Psoas muscle (tissue), 8 donors: ENCODE measurements around the gene TFAP2A. TPM values are rescaled to one million over a fixed set of nuclear protein-coding genes. Genes with fewer than 3 reads are reported as not detected.

ENCODE experiments used
- ATAC-seq, 4 donors: fragments of 200-7000 bp; cut with Tn5 transposase; one replicate each; pipeline ENCODE4 v1.9.1; 2020; ENCODE audit warnings: moderate library complexity in 3 of 4, mild to moderate bottlenecking in 2 of 4
- DNase-seq, 2 donors: peaks; one replicate each; pipeline ENCODE4 v3.0.0-alpha.2; 2020
- H3K27ac ChIP-seq: fragments of 200-600 bp; one replicate; pipeline ENCODE4 v1.8.0; 2022
- H3K27me3 ChIP-seq, 3 donors: fragments of 200-600 bp in 1 of 3; one replicate each; pipeline versions ENCODE4 v1.6.1 to v1.8.0; 2013 to 2022; ENCODE audit warnings: low read length in 2 of 3, mild to moderate bottlenecking in 2 of 3, moderate library complexity in 1 of 3; ENCODE audit not compliant: insufficient read depth in 3 of 3
- H3K36me3 ChIP-seq, 2 donors: fragments of 200-600 bp in 1 of 2; one replicate each; pipeline versions ENCODE4 v1.6.1 to v1.8.0; 2013 to 2022; ENCODE audit warnings: low read depth in 1 of 2, mild to moderate bottlenecking in 1 of 2, moderate library complexity in 1 of 2; ENCODE audit not compliant: insufficient read depth in 1 of 2
- H3K4me1 ChIP-seq: fragments of 200-600 bp; one replicate; pipeline ENCODE4 v1.8.0; 2022
- H3K4me3 ChIP-seq: fragments of 200-600 bp; one replicate; pipeline ENCODE4 v1.8.0; 2022; ENCODE audit warnings: mild to moderate bottlenecking
- H3K9me3 ChIP-seq: fragments of 200-600 bp; one replicate; pipeline ENCODE4 v1.8.0; 2022
- WGBS, 3 donors: extraction: QIAGEN DNeasy Blood & Tissue Kit; methylation state at CpG; one replicate each; pipeline versions ENCODE4 v1.1.6 to v1.1.7; 2013; 5-methylcytosine and 5-hydroxymethylcytosine counted together
- intact Hi-C, 2 donors: fragments of 100-400 bp; cut with DNase I; formaldehyde crosslinking; loops; one replicate each; pipeline versions ENCODE4 v1.11.0 to v1.14.2; 2022
- polyA plus RNA-seq, 3 donors: library from polyadenylated mRNA; stranded (reverse); fragments of 200-250 nt; gene quantifications; one replicate each; pipeline ENCODE4 v1.2.3, GENCODE V29; 2013
- total RNA-seq, 4 donors: library from RNA; stranded (reverse); fragmentation: NEBNext Ultra II Directional in 2 of 4; extraction: Animal tissue kit (Norgen Biotek cat#: 25700) in 2 of 4; gene quantifications; one replicate each; pipeline versions ENCODE4 v1.2.1 to v1.2.4, GENCODE V29; 2021 to 2023
- TF ChIP-seq, protein P1 (sequence below): fragments of 200-600 bp; IDR thresholded peaks from one replicate; pipeline ENCODE4 v1.8.0; 2022; ENCODE audit warnings: antibody characterized with exemption
- donor health status: healthy with polysubstance abuse.
- donor health status: DM: no; HTN: no; CAD: no; lungs with moderate emphysema.
- donor health status: Bipolar disorder and iron deficiency.
- donor health status: healthy.
- donor health status: DM: yes; HTN: yes; CAD: no.
- donor health status: DM: no; HTN: no; CAD: no.
- donor health status: DM: no; HTN: no; CAD: no.
- donor health status: DM: yes; HTN: yes; CAD: no.

The TFAP2A gene
- total and polyA plus RNA-seq, 7 donors = under 0.01 to 0.15 TPM; not detected in 5

DNA sequence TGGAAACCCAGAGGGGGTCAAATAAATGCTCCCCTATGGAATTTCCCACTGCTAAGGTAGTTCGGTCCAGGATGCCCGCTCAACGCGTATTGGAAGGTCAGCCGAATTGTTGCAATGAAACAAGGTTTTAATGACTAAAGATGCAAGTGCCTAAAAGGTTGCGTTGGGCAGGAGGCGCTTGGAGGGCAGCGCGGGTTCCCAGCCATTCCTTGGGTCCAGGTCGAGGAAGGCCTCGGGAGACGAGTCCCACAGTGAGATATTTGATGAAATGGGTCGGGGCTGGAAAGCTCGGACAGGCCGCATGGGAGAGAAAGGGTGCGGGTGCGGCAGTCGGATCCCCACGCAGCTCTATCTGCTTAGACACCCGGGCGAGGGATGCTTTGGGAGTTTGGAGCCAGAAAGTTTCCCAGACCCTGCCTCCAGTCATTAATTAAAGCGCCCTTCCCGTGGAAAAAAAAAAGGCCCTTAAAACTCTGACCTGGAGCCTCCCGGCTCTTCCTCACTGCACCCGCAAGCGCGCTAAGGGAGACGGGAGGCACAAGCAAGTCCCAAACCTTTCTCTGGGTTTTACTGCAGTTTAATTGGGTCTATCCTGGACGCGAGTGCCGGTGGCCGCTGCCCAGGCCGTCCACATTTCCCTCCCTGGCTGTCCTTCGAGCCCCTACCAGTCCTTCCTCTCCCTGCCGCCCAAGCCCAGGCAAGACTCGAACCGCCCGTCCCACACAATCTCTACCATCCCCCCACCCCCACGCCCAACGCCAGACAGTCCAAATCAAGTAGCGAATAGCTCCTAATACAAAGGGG lies 24.2 kb downstream of the TFAP2A start:
- TF ChIP-seq, protein P1, sequence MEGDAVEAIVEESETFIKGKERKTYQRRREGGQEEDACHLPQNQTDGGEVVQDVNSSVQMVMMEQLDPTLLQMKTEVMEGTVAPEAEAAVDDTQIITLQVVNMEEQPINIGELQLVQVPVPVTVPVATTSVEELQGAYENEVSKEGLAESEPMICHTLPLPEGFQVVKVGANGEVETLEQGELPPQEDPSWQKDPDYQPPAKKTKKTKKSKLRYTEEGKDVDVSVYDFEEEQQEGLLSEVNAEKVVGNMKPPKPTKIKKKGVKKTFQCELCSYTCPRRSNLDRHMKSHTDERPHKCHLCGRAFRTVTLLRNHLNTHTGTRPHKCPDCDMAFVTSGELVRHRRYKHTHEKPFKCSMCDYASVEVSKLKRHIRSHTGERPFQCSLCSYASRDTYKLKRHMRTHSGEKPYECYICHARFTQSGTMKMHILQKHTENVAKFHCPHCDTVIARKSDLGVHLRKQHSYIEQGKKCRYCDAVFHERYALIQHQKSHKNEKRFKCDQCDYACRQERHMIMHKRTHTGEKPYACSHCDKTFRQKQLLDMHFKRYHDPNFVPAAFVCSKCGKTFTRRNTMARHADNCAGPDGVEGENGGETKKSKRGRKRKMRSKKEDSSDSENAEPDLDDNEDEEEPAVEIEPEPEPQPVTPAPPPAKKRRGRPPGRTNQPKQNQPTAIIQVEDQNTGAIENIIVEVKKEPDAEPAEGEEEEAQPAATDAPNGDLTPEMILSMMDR = no peak
- intact Hi-C loops = no loop called here
- H3K36me3 ChIP-seq = no peaks in the 10 kb centered on the region
- peaks cover 16 to 98% (median 37%) of the 10 kb centered on the region in 3 donors for H3K27me3 ChIP-seq
- no peaks in the 10 kb centered on the region for H3K9me3 ChIP-seq
- no peak overlapping the region for H3K4me3 ChIP-seq
- DNase-seq = no peak
- no peak overlapping the region for H3K27ac ChIP-seq
- no peak for ATAC-seq
- 3 to 5% (median 4%) methylated on average over 41 of the region's 41 CpGs for WGBS, 3 donors
- H3K4me1 ChIP-seq = no peaks in the 10 kb centered on the region

GRCh38 chr6:10389739-10390494 lies 25.0 kb downstream of the TFAP2A start:
- 3 to 8% (median 7%) methylated on average over 46 to 47 of the region's 47 CpGs for WGBS, 3 donors
- no peaks in the 10 kb centered on the region for H3K9me3 ChIP-seq
- H3K4me1 ChIP-seq = no peaks in the 10 kb centered on the region
- no peaks in the 10 kb centered on the region for H3K36me3 ChIP-seq
- no peak for ATAC-seq
- DNase-seq = no peak
- intact Hi-C loops = no loop called here
- no peak overlapping the region for H3K4me3 ChIP-seq
- peaks cover 10 to 98% (median 39%) of the 10 kb centered on the region in 3 donors for H3K27me3 ChIP-seq
- H3K27ac ChIP-seq = no peak overlapping the region
- TF ChIP-seq, protein P1 = no peak

DNA sequence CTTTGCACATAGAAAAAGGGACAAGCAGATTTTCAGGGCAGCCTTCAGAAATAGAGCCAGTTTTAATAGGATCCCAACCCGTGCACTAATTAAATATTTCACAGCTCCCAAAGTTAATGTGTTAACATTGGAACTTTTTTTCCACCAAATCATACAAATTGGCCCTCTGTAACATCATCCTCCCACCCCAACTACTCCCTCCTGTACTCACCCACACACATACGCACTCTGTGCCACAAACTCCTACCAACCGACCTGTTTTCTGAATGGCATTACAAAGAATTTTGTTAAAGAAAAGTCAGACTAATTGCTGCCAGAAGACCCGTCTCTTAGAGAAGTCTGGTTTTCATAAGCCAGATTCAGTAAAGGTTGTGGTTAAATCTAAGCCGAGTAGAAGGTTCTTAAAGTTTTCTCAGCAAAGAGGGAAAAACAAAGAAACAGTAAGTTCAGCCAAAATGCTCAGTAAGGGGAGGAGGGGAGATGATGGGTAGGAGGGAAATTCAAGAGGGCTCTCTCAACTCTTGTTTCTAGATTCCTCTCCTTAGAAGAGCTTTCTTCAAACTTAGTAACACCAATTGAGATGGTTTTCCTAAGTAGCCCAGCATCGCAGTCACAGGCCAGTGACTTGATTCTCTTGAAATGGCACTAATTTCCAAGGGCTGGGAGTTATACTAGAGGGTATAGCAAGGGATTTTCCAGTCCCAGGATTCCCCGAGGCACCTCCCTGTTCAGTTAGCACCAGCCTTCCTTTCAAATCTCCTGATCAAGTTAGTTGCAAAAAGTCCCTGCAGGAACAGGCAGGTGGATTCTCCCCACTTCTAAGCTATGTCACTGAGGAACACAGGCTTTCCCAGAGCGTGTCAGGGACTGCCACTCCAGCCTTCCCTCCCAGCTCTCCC lies 27.9 kb downstream of the TFAP2A start:
- DNase-seq (no peak), ATAC-seq (no peak)
- Histone ChIP-seq H3K9me3 (no peaks in the 10 kb centered on the region), H3K27me3 (peaks cover 7 to 98% (median 58%) of the 10 kb centered on the region in 3 donors), H3K36me3 (no peaks in the 10 kb centered on the region), H3K4me3 (no peak overlapping the region), H3K4me1 (no peaks in the 10 kb centered on the region), H3K27ac (no peak overlapping the region)
- TF ChIP-seq, protein P1 = no peak
- intact Hi-C loops = no loop called here
- 9% methylated on average over 8 of the region's 8 CpGs for WGBS, 3 donors

GRCh38 chr6:10386220-10386619 lies 28.7 kb downstream of the TFAP2A start:
- Histone ChIP-seq H3K36me3 (no peaks in the 10 kb centered on the region), H3K9me3 (no peaks in the 10 kb centered on the region), H3K27me3 (peaks cover 7 to 98% (median 63%) of the 10 kb centered on the region in 3 donors), H3K27ac (no peak overlapping the region), H3K4me3 (no peak overlapping the region), H3K4me1 (no peaks in the 10 kb centered on the region)
- ATAC-seq = no peak
- 7 to 8% (median 8%) methylated on average over 2 of the region's 2 CpGs for WGBS, 3 donors
- DNase-seq = no peak
- TF ChIP-seq, protein P1 = no peak
- intact Hi-C loops = no loop called here
